Measurements from ENCODE around the gene KCNJ13. TPM values are rescaled to one million over a fixed set of nuclear protein-coding genes. Genes with fewer than 3 reads are reported as not detected.
"Not testable (repeated sequence)": the region's sequence is repeated elsewhere in the genome, so short reads cannot be mapped to it uniquely, and the experiment has no call there.

KCNJ13 gene
- total RNA-seq, 1 experiment from 2014 or later: not detected

DNA sequence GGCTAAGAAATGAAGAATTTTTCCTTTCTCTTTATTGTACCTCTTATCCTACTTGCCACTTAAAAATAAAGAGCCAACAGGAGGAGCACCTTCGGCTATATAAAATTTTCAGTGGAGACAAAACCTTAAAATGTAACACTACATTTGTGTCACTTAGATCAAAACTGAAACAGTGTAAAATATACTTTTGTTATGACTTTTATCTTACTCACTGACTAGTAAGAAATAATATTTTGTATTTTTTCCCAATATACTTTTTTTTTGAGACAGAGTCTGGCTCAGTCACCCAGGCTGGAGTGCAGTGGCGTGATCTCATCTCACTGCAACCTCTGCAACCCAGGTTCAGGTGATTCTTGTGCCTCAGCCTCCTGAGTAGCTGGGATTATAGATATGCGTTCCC lies 28.3 kb downstream of the KCNJ13 start:
- no peak overlapping the region for H3K27ac ChIP-seq
- H3K4me1 ChIP-seq (replicated peaks): no peaks in the 10 kb centered on the region
- H3K4me3 ChIP-seq: no peak overlapping the region
- no peak for DNase-seq (ENCODE audit: low read depth in 1 of 2, low spot score in 2 of 2)
- H3K9me3 ChIP-seq (replicated peaks): no peaks in the 10 kb centered on the region
- H3K36me3 ChIP-seq: peaks cover 57% of the 10 kb centered on the region
- H3K27me3 ChIP-seq (replicated peaks): no peaks in the 10 kb centered on the region

DNA sequence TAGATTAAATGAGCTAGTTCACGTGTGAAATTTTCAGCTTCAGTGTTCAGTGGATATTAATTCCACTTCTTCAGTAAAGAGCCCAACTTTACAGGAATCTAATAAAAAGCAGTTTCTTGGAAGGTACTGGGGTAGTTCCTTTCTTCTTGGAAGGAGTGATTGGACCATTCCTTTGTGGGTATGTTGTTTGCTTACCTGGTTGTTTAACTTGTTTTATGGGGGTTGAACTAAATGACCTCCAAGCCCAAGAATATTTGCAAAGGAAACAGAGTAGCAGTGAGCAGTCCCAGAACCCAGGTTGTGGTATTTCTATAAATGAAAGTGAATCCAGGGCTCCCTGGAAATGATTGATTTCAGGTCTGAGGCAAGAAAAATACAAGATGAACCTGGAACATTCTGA lies 31.4 kb downstream of the KCNJ13 start:
- no peak overlapping the region for H3K27ac ChIP-seq
- DNase-seq (ENCODE audit: low read depth in 1 of 2, low spot score in 2 of 2): no peak
- H3K9me3 ChIP-seq (replicated peaks): no peaks in the 10 kb centered on the region
- H3K4me3 ChIP-seq: no peak overlapping the region
- no peaks in the 10 kb centered on the region for H3K4me1 ChIP-seq (replicated peaks)
- peaks cover 33% of the 10 kb centered on the region for H3K36me3 ChIP-seq
- H3K27me3 ChIP-seq (replicated peaks): no peaks in the 10 kb centered on the region

DNA sequence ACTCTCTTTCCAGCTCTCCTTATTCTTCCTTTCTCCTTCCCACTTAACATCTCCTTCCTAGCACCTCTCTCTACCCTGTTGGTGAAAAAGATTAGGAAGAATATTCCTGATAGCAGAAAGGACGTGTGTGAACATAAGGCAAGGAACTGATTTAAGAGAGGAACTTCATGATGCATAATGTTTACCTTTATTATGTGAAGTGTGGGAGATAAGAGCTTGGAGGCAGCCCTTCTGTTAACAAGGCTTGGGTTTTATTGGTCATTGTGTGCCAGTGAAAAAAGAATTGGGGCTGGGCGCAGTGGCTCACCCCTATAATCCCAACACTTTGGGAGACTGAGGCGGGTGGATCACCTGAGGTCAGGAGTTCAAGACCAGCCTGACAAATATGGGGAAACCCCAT lies 34.4 kb downstream of the KCNJ13 start:
- no peaks in the 10 kb centered on the region for H3K4me1 ChIP-seq (replicated peaks)
- no peak overlapping the region for H3K27ac ChIP-seq
- peaks cover 23% of the 10 kb centered on the region for H3K36me3 ChIP-seq
- H3K27me3 ChIP-seq (replicated peaks): no peaks in the 10 kb centered on the region
- no peak for DNase-seq (ENCODE audit: low read depth in 1 of 2, low spot score in 2 of 2)
- no peak overlapping the region for H3K4me3 ChIP-seq
- no peaks in the 10 kb centered on the region for H3K9me3 ChIP-seq (replicated peaks)

DNA sequence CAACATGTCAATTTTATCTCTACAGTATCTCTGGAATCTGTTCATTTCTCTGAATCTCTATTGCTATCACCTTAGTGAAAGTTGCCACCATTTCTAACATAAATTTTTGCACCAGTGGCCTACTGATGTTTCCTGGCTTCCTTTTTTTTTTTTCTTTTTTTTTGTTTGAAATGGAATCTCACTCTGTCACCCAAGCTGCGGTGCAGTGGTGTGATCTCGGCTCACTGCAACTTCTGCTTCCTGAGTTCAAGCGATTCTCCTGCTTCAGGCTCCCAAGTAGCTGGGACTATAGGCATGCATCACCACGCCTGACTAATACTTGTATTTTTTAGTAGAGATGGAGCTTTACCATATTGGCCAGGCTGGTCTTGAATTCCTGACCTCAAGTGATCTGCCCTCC lies 35.1 kb downstream of the KCNJ13 start:
- Histone ChIP-seq H3K9me3 (replicated peaks) (no peaks in the 10 kb centered on the region), H3K27me3 (replicated peaks) (no peaks in the 10 kb centered on the region), H3K27ac (no peak overlapping the region), H3K36me3 (peaks cover 26% of the 10 kb centered on the region), H3K4me1 (replicated peaks) (no peaks in the 10 kb centered on the region), H3K4me3 (no peak overlapping the region)
- no peak for DNase-seq (ENCODE audit: low read depth in 1 of 2, low spot score in 2 of 2)

DNA sequence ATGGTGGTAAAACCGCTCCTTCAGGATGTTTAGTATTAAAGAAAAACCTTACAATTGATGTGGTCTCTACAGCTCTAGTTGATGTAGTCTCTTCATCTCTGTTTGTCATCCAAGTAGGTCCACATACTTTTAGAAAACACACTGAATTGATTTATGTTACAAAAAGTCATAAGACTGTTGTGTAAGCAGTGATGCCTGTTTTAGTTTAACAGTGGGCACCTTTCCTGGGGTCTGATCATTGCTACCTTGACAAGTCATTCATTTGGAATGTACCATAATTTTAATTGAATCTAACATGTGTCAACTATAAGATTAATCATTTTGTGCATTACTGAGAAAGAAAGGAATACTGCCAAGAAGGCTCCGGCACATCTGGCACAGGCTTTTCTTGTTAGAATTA lies 44.9 kb downstream of the KCNJ13 start:
- Histone ChIP-seq H3K27me3 (replicated peaks) (no peaks in the 10 kb centered on the region), H3K4me3 (no peak overlapping the region), H3K9me3 (replicated peaks) (no peaks in the 10 kb centered on the region), H3K27ac (no peak overlapping the region), H3K4me1 (replicated peaks) (no peaks in the 10 kb centered on the region), H3K36me3 (peaks cover 41% of the 10 kb centered on the region)
- DNase-seq (ENCODE audit: low read depth in 1 of 2, low spot score in 2 of 2): no peak

DNA sequence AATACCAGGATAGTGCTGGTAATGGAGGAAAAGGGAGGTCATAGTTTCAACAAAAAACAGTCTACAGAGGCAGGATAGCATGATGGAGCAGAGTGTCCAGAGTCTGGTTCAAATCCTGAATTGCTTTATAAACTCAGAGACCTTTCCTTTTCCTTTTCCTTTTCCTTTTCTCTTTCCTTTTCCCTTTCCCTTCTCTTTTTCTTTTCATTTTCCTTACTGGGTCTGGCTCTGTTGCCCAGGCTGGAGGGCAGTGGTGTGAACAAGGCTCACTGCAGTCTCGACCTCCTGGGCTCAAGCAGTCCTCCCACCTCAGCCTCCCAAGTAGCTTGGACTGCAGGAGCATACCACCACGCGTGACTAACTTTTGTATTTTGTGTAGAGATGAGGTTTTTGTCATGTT lies 47.6 kb downstream of the KCNJ13 start:
- DNase-seq (ENCODE audit: low read depth in 1 of 2, low spot score in 2 of 2): no peak
- H3K4me3 ChIP-seq: no peak overlapping the region
- no peaks in the 10 kb centered on the region for H3K27me3 ChIP-seq (replicated peaks)
- no peak overlapping the region for H3K27ac ChIP-seq
- no peaks in the 10 kb centered on the region for H3K9me3 ChIP-seq (replicated peaks)
- H3K36me3 ChIP-seq: peaks cover 48% of the 10 kb centered on the region
- no peaks in the 10 kb centered on the region for H3K4me1 ChIP-seq (replicated peaks)

DNA sequence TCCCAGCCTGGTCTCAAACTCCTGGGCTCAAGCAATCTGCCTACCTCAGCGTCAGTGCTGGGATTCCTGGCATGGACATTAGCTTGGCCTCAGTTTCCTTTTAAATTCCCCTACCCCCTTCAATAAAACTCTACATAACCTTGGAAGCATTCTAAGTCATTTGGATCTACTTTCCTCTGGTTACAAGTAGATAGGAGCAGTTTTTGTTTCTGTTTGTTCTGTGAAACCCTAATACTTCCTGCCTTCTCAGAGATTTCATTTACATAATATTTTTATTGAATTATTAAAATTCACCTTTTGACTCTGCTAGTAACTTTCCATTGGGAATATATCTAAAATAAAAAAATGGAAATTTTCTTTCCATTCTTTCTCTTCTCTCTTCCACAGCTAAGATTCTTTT lies 53.3 kb downstream of the KCNJ13 start:
- DNase-seq (ENCODE audit: low read depth in 1 of 2, low spot score in 2 of 2): no peak
- H3K4me1 ChIP-seq (replicated peaks): no peaks in the 10 kb centered on the region
- no peak overlapping the region for H3K4me3 ChIP-seq
- no peaks in the 10 kb centered on the region for H3K9me3 ChIP-seq (replicated peaks)
- no peaks in the 10 kb centered on the region for H3K27me3 ChIP-seq (replicated peaks)
- no peak overlapping the region for H3K27ac ChIP-seq
- H3K36me3 ChIP-seq: peaks cover 52% of the 10 kb centered on the region

DNA sequence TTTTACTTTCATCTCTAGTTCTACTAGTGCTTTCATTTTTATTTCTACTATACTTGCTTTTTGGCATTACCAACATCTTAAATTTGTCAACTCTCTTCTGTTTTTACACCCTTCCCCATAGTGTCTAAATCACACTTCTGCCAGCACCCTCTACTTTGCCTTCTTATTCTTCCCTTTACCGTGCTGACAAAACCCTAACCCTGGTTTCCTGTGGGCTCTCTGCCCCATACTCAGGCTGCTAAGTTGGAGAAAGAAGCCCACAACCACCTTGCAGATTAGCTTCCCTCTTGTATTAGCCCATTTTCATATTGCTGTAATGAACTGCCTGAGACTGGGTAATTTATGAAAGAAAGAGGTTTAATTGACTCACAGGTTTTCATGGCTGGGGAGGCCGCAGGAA lies 54.5 kb downstream of the KCNJ13 start:
- Histone ChIP-seq H3K36me3 (peaks cover 49% of the 10 kb centered on the region), H3K4me3 (no peak overlapping the region), H3K27me3 (replicated peaks) (no peaks in the 10 kb centered on the region), H3K4me1 (replicated peaks) (no peaks in the 10 kb centered on the region), H3K9me3 (replicated peaks) (no peaks in the 10 kb centered on the region), H3K27ac (no peak overlapping the region)
- DNase-seq (ENCODE audit: low read depth in 1 of 2, low spot score in 2 of 2): no peak

DNA sequence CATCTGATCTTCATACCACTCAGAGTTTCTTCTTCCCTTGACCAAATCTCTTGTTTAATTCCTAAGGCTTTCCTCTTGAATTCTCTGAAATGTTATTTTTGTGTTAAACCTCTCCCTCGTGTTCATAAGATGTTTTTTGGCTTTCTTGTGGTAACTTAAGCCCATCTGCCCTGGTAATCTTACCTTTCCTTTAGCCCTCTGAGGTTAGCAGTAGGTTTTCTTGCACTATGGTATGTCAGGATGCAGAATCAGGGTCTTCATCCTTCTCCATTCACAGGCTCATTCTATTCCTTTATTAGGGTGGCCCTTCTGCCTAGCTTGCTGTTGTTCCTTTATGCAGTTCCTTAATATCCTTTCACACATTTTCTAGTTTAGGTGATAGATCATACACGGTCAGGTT lies 55.1 kb downstream of the KCNJ13 start:
- Histone ChIP-seq H3K27ac (no peak overlapping the region), H3K4me1 (replicated peaks) (no peaks in the 10 kb centered on the region), H3K4me3 (no peak overlapping the region), H3K9me3 (replicated peaks) (no peaks in the 10 kb centered on the region), H3K36me3 (peaks cover 48% of the 10 kb centered on the region), H3K27me3 (replicated peaks) (no peaks in the 10 kb centered on the region)
- no peak for DNase-seq (ENCODE audit: low read depth in 1 of 2, low spot score in 2 of 2)

DNA sequence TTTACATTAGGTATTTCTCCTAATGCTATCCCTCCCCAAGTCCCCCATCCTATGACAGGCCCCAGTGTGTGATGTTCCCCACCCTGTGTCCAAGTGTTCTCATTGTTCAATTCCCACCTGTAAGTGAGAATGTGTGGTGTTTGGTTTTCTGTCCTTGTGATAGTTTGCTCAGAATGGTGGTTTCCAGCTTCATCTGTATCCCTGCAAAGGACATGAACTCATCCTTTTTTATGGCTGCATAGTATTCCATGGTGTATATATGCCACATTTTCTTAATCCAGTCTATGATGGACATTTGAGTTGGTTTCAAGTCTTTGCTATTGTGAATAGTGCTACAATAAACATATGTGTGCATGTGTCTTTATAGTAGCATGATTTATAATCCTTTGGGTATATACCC lies 56.3 kb downstream of the KCNJ13 start:
- not testable (repeated sequence) for H3K27ac ChIP-seq; DNase-seq (ENCODE audit: low read depth in 1 of 2, low spot score in 2 of 2)

More for the DNA sequence above, 56.3 kb downstream of the KCNJ13 start:
- H3K27me3 ChIP-seq (replicated peaks); H3K9me3 ChIP-seq (replicated peaks); H3K4me1 ChIP-seq (replicated peaks); H3K4me3 ChIP-seq: not testable (repeated sequence)
- peaks cover 40% of the 10 kb centered on the region for H3K36me3 ChIP-seq

Other genes starting within 250 kb of the KCNJ13 start
- not detected in 2 replicates for gene CHRNG, start 236.9 kb downstream of the KCNJ13 start, total RNA-seq (2014; rRNA removed; shearing (Covaris generic))
- gene TIGD1, start 226.0 kb downstream of the KCNJ13 start, total RNA-seq (2014; rRNA removed; shearing (Covaris generic)): 3.7 and 5.0 TPM in 2 replicates
- 105 and 124 TPM in 2 replicates for gene EIF4E2, start 225.9 kb downstream of the KCNJ13 start, total RNA-seq (2014; rRNA removed; shearing (Covaris generic))
- 0.66 and 1.4 TPM in 2 replicates for gene EFHD1, start 143.0 kb downstream of the KCNJ13 start, total RNA-seq (2014; rRNA removed; shearing (Covaris generic))
- 42.5 and 51.0 TPM in 2 replicates for gene GIGYF2, start 79.2 kb downstream of the KCNJ13 start, total RNA-seq (2014; rRNA removed; shearing (Covaris generic))
- gene SNORC, start 93.7 kb upstream of the KCNJ13 start, total RNA-seq (2014; rRNA removed; shearing (Covaris generic)): 0.22 and 0.32 TPM in 2 replicates
- 9.3 and 13.8 TPM in 2 replicates for gene NGEF, start 236.7 kb upstream of the KCNJ13 start, total RNA-seq (2014; rRNA removed; shearing (Covaris generic))

Data from SJSA1 (cell line).